Stimulated activated naive CD4-positive, alpha-beta T cell (primary cell): ENCODE results near the gene TXNRD1.
A peak's percentile ranks its signal among the peaks of the same experiment; 100 is the strongest.
"Not testable (repeated sequence)": the region's sequence is repeated elsewhere in the genome, so short reads cannot be mapped to it uniquely, and the experiment has no call there.

Source experiments
- DNase-seq, 6 experiments: peaks; one replicate each; lab custom pipeline; 2025; lab: John Stamatoyannopoulos, UW

Gene TXNRD1

DNA sequence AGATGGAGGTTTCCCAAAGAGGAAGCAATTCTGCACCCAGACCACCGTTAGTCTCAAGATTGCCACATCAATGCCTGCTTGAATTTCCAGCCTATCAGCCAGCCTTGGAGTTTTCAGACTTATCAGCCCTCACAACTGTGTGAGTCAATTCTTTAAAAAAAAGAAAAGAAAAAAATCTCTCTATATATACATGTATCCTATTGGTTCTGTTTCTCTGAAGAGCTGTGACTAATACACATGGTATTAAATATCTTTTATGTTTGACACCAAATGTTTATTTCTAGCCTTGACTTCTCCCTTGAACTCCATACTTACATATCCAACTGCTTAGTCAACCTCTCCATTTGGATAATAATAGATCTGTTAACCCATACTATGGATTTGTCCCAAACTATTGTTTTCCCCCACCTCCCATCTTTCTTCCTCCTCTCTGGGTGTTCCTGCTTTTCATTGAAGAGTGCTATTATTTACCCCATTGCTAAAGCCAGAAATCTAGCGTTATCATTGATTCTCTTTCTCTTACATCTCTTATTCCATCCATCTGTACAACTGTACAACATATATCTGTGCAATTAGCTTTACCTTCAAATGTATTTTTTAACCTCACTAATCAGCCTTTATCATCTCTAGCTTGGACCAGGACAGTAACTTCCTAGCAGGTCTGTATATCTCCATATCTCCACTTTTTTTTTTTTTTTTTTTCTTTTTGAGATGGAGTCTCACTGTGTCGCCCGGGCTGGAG, 65.3 kb downstream of the TXNRD1 start:
- no peak for DNase-seq

DNA sequence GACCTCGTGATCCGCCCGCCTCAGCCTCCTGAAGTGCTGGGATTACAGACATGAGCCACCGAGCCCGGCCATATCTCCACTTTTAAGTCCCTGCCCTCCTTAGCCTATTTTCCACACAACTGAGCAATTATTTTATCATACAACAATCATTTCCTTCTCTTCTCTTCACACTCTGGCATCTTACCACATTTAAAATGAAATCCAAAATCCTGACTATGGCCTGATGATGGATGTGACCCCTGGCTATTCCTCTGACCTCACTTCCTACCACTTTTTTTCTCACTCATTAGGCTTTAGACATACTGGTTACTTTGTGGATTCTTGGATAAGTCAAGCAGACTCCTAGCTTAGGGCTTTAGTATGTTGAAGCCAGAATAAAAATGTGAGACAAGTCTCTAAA, 66.1 kb downstream of the TXNRD1 start:
- no peak for DNase-seq

DNA sequence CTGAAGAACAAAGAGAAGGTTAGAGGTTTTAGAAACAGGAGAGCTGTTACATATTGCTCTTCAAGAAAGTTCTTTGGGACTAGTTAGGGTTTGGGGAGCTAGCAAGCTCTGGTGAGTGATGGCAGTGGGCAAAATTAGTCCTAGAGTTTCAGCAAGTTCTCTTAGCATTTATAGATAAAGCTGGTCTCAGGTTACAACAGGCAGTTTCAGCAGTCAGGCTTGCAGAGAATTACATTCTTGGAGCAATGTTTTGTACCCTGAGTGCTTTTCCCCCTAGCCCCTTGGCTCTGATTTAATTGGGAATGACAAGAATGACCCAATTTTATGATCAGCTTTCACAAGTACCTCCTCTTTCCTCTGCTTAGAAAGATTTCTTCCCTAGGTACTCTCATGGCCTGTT, 66.5 kb downstream of the TXNRD1 start:
- DNase-seq: no peak

DNA sequence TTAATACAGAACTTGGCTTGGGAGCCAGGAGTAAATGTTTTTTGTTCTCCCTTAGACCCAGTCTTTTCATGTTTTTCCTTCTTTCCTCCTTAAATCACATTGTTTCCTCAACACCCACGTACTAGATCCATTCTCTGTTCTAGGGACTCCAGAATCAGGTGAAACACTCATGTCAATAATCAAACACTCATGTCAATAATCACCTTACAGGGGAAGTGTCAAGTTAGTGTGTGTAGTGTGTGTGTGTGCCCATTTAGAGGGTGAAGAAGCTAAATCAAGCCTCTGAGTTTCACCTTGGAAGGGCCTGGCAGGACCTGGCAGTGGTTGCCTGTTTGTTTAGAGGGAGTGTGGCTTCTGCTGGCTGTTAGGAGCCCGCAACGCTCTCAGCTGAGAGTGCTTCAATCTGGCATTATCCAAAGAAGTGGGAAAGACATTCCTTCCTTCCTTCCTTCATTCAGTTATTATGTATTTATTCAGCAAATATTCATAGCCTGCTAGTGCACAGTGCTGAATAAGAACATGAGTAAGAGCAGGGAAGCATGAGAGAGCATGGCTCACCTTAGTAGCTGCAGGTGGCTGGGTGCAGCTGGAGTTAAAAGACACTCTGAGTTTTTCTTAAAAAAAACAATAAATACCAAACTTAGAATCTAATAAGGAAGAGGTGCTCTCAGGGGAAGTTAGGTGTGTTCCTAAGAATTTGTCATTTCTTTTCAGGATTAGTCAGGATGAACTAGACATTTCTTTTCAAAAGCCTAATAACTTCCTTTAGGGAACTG, 70.3 kb downstream of the TXNRD1 start:
- no peak for DNase-seq

DNA sequence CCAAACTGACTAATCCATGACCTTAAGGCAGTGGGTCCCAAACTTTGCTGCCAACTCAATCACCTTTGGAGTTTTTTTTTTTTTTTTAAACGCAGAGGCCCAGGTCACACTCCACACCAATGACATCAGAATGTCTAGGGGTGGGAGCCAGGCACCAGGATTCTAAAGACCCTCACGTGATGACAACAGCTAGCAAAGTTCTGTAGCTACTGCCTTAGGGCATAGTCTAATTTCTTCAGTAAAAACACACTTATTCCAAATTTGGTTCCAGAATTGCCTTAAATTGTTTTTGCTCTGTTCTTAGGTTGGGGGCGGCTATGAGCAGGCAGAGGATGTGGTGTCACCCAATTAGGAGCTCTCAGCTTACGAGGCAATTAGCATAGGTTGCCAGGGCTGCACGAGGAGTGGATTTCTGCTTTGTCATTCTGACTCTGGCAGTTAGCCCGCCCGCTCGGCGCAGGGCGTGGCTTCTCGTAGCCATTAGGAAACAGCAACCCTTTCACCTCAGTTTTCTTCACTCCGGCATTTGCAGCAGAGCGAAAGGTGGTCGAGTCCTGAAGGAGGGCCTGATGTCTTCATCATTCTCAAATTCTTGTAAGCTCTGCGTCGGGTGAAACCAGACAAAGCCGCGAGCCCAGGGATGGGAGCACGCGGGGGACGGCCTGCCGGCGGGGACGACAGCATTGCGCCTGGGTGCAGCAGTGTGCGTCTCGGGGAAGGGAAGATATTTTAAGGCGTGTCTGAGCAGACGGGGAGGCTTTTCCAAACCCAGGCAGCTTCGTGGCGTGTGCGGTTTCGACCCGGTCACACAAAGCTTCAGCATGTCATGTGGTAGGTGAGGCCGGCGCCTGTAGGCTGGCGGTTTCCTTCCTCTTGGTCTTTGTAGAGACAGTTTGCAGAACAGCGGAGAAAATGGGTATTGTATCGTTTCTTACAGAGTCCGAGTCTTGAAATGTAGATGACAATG, 71.2 kb downstream of the TXNRD1 start:
- DNase-seq: peak; percentile 76 to 87 (median 84)

DNA sequence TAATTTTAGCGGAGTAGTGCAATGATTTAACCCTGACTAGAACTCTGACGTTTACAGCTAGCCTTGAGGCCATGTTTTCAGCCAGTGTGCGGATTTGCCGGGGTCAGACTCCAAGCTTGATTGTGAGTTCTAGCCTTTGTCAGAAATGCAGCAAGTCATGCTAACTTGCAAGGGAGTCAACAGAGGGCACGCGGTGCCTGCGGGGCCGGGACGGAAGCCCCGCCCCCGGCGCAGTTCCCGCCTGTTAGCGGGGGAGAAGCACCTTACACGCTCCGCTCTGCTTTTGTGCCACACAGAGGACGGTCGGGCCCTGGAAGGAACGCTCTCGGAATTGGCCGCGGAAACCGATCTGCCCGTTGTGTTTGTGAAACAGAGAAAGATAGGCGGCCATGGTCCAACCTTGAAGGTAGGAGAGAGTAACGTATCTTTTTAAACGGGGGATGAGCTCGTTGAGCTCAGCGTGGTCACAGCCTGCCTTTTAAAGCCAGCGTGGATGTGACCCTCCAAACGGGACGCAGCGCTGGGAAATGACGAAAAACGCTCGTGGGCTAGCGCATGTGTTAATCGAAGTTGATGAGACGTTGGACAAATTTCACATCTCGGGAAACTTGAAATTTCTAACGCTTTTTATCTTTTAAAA, 73.2 kb downstream of the TXNRD1 start:
- DNase-seq: peak; percentile 70 to 84 (median 78)

DNA sequence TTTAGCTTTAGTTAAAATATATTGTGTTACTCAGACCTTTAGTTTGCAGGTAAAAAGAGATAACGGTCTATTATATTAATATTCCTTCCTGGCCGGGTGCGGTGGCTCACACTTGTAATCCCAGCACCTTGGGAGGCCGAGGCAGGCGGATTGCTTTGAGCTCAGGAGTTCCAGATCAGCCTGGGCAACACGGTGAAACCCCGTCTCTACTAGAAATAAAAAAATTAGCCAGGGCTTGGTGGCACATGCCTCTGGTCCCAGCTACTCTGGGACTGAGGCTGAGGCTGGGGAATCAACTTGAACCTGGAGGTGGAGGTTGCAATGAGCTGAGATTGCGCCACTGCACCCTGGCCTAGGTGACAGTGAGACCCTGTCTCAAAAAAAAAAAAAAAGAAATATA, 74.7 kb downstream of the TXNRD1 start:
- DNase-seq: no peak

DNA sequence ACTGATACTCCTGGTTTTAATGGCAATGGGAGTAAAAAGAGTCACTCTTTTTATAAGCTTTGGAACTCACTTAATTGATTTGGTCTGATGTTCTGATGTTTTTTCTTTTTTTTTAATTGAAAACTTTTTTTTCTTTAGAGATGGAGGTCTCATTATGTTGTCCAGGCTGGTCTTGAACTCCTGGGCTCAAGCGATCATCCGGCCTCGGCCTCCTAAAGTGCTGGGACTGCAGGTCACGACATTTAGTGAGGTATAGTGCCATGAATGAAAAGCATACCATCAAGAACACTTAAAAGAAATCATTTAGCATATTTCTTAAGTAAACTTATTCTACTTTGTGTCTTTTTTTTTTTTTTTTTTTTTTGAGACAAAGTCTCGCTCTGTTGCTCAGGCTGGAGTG, 75.3 kb downstream of the TXNRD1 start:
- DNase-seq: no peak

DNA sequence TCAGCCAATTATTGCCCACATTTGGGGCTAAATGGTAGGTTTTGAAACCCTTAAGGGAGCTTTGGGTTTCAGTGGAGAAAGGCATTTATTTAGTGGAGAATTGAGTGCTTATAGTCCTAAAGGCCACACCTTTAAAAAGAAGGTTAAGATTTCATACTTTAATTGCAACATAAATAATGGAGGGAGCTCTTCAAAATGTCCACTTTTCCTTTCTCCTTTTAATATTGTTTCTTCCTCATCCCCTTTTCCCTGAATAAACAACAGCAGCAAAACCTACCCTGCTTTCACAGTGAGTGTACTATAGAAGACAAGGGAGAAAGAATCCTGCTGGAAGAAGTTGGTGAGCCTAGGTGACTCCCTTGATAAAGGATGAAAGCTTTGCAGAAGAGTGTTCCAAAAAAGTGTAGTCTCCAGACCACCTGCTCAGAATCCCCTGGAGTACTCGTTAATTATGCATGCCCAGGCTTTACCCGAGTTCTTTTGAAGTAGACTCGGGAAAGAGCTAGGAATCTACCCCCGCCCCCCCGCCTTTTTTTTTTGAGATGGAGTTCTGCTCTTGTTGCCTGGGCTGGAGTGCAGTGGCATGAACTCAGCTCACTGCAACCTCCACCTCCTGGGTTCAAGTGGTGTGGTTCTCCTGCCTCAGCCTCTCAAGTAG, 76.4 kb downstream of the TXNRD1 start:
- DNase-seq: no peak

DNA sequence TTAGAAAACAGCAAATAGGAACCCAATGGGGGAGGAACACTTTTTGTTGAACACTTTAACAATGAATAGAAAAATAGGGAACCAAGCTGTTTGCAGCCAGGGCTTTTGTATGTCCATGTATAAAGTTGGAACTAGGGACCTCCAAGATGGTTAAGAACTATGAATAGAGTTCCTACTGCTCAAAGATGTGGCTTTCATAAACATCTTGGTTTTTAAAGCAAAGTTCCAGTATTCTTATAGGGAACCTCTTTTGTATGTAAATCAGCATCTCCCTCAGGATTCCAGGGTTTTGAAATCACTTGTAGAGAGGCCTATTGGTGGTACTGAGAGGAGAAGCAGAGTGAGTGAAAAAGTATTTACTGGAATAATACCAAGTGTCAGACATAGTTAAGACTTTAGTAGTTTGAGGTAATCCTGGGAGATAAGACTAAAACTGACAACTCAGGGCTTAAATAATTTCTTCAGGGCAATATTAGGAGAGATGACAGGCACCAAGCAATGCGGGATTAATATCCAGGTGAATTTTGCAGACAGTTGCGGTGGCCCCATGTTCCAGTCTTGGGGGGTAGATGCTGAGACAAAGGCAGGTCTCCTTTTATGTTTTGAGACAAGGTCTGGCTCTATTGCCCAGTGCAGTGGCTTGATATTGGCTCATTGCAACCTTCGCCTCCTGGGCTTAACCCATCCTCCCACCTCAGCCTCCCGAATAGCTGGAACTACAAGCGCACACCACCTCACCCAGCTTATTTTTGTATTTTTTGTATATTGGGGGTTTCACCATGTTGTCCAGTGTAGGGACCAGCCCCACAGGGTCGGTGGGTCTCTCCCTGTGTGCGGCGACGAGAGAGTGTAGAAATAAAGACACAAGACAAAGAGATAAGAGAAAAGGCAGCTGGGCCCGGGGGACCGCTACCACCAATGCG, 77.6 kb downstream of the TXNRD1 start:
- DNase-seq: no peak

DNA sequence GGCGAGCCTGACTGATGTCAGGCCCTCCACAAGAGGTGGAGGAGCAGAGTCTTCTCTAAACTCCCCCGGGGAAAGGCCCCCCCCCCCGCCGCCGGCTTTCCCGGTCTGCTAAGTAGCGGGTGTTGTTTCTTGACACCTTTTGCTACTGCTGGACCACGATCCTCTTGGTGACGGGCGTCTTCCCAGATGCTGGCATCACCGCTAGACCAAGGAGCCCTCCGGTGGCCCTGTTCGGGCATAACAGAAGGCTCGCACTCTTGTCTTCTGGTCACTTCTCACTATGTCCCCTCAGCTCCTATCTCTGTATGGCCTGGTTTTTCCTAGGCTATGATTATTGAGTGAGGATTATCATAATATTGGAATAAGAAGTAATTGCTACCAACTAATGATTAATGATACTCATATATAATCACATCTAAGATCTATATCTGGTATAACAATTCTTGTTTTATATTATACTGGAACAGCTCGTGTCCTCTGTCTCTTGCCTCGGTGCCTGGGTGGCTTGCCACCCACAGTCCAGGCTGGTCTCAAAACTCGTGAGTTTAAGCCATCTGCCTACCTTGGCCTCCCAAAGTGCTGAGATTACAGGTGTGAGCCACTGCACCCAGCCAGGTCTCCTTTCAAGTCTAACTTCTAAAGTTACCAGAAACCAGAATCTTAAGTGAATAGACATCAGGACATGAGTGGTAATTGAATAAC, 78.7 kb downstream of the TXNRD1 start:
- DNase-seq: not testable (repeated sequence)

DNA sequence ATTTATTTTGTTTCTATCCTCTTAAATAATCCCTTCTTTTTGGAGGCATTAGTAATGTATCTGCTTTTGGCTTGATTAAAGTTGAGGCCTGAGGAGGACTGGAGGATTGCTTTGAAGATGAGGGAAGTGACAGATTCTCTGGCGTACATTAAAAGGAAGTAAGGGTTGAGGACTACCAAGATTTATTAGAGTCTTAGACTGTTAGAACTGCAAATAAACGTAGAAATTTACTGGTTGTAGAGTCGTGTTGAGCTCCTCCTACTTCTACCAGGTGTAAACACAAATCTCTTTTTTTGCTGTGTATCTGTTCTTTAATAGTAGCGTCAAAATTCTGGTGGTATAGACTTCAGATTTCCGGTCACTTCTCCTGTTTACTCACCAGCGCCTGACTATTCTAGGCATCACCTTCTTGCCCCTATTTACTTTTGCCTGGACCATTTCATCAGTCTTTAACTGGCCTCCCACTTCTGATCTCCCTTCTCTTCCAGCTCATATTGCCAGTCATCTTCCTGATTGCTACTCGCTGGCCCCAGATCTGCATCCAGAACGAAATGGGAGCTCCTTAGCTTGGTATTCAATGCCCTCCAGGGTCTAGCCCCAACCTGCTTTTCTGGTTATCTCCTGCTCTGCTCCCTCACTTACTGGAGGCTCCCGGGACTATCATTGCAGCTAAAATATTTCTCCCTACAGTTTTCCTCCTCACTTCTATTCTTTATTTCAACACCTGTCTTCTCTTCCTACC, 79.5 kb downstream of the TXNRD1 start:
- DNase-seq: no peak

DNA sequence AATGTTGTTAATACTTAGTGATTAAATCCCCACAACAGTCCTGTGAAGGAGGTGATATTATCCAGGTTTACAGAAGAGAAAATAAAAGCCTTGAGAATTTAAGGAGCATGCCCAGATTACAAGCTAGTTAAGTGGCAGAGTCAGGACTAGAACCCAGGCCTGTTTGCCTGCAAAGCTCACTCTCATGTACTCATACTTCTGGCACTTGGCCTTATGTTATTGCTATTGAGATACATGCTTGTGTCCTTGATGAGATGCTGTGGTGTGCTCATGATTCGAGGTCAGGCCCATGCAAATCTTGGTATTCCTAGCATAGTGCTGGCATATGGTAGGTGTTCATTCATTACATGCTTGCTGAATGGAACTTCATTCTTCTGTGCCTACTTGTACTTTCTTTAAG, 80.4 kb downstream of the TXNRD1 start:
- no peak for DNase-seq

DNA sequence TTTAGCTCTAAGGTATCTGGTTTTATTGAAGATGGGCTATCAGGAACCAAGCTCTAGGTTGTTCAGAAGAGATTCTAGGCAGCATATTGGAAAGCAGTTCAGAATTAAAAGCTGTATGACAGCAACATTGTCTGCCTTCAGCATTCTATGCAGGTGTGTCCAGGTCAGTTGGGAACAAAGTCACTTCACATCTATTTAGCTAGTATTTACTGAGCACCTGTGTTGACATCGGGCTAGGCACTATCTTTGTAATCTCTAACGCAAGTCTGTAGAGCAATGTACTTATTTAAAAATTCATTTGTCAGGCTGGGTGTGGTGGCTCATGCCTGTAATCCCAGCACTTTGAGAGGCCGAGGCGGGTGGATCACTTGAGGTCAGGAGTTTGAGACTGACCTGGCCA, 81.1 kb downstream of the TXNRD1 start:
- no peak for DNase-seq

DNA sequence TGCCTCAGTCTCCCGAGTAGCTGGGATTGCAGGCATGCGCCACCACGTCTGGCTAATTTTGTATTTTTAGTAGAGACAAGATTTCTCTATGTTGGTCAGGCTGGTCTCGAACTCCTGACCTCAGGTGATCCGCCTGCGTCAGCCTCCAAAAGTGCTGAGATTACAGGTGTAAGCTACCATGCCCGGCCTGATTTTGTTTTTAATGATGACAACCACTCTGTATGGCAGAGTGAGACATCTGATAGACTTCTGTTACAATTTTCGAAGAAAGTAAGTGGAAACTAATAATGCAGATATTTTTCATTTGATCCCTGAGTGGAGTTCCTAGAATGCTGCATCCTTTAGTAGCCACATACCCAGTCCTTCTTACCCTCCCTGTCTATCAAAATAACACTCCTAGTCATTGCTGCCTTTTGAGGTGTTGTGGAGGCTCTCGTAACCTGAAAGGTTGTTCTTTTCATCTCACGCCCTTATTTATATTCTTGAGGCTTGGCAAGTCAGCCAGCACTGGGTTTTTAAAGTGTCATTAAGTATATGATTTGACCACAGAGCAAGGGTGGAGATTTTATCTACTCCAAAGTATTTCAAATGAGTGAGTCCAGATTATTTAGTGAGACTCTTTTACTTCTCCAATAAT, 82.0 kb downstream of the TXNRD1 start:
- DNase-seq: no peak

DNA sequence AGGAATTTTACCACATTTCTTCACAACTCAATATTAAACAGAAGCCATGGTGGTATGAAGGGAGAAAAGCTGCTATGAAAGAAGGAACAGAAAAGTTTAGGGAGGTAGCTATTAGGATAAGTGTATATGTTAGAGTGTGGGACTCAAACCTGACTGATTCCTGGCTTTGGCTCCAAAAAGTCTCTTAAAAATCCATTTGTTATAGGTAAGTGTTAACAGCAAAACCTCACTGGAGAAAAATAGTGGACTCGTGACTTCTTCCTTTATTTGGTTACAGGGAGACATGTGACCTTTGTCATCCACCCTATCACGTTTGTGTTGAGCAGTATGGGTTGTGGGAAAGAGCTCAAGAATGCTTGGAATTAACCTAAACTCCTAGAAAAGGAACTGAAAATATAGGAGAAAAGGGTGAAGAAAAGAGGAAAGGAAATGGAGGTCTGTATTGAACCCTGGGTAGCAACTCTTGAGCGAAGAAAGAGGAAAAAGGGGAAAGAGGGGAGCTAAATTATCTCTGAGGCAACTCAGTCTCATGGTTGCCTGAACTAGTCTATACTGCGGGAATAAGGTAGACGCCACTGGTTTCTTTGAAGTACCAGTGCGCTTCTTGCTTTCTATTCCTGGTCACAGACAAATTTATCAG, 84.4 kb downstream of the TXNRD1 start:
- DNase-seq: no peak

DNA sequence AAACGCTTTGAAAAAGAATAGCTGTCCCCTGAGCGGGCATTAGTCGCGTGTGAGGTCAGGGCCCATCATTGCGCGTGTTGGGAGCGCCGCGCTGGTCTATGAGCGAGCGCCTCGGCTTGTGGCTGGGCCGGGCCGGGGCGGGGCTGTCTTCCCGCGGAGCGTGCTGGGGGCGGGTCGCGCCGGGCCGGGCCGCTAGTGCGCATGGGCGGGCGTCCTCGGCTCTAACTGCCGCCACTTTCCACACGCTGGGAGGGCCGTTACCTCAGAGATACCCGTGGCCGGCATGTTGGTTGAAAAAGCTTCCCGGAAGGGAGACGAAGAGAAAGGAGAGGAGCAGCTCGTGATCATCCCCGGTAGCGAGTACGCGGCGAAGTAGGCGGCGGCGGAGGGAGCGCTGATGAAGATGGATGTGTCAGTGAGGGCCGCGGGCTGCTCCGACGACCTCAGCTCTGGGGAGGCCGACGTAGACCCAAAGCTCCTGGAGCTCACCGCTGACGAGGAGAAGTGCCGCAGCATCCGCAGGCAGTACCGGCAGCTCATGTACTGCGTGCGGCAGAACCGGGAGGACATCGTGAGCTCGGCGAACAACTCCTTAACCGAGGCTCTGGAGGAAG, 88.1 kb downstream of the TXNRD1 start, which contains the start of gene EID3:
Gene EID3, plus strand, starts transcription at position 202 of the 614 bp plus-strand sequence. Its CDS starts 196 bp downstream, at position 398.
- peak; percentile 79 to 91 (median 86) for DNase-seq
